ENCODE data around the gene SUN2.

The SUN2 gene

GRCh38 chr22:38706101-38706900 lies 49.5 kb downstream of the SUN2 start:
- no peak for TF ChIP-seq CTCF (IDR thresholded peaks at IDR 0.05; ENCODE audit: low read depth, low read length, missing control alignments)
- DNase-seq (ENCODE audit: low read depth), result no peak
- peak overlapping the region; percentile 81 for H3K4me3 ChIP-seq (ENCODE audit: low read depth, low read length)

GRCh38 chr22:38705235-38706100 lies 50.3 kb downstream of the SUN2 start, which contains the start of gene GTPBP1:
Gene GTPBP1 (plus strand): TSS chr22:38705944. CDS start chr22:38705956, 12 bp downstream.
- TF ChIP-seq CTCF (IDR thresholded peaks at IDR 0.05; ENCODE audit: low read depth, low read length, missing control alignments), result no peak
- peak; percentile 100 for DNase-seq (ENCODE audit: low read depth)

GRCh38 chr22:38704654-38705234 lies 51.1 kb downstream of the SUN2 start:
- TF ChIP-seq CTCF (IDR thresholded peaks at IDR 0.05; ENCODE audit: low read depth, low read length, missing control alignments), result no peak
- peak overlapping the region; percentile 47 for H3K4me3 ChIP-seq (ENCODE audit: low read depth, low read length)
- DNase-seq (ENCODE audit: low read depth), result no peak

More at GRCh38 chr22:38705235-38706100, 50.3 kb downstream of the SUN2 start, which contains the start of gene GTPBP1:
- H3K4me3 ChIP-seq (ENCODE audit: low read depth, low read length), result peak within 1 kb of the TSS; percentile 81

GRCh38 chr22:38700789-38701628 lies 54.8 kb downstream of the SUN2 start, which contains the start of gene JOSD1:
Gene JOSD1 (minus strand): TSS chr22:38700943. CDS start chr22:38699987, 956 bp downstream.
- DNase-seq (ENCODE audit: low read depth), result peak; percentile 82
- no peak for TF ChIP-seq CTCF (IDR thresholded peaks at IDR 0.05; ENCODE audit: low read depth, low read length, missing control alignments)
- H3K4me3 ChIP-seq (ENCODE audit: low read depth, low read length), result peak within 1 kb of the TSS; percentile 91

- H3K4me3 ChIP-seq (ENCODE audit: low read depth, low read length), result peak overlapping the region; percentile 91
- no peak for TF ChIP-seq CTCF (IDR thresholded peaks at IDR 0.05; ENCODE audit: low read depth, low read length, missing control alignments)
- no peak for DNase-seq (ENCODE audit: low read depth)
Observed at GRCh38 chr22:38700270-38700788, 55.5 kb downstream of the SUN2 start.

- no peak for TF ChIP-seq CTCF (IDR thresholded peaks at IDR 0.05; ENCODE audit: low read depth, low read length, missing control alignments)
- peak overlapping the region; percentile 91 for H3K4me3 ChIP-seq (ENCODE audit: low read depth, low read length)
- DNase-seq (ENCODE audit: low read depth), result no peak
Observed at GRCh38 chr22:38699784-38700183, 56.0 kb downstream of the SUN2 start.
